Activated naive CD8-positive, alpha-beta T cell treated with anti-CD3 and anti-CD28 coated beads for 36 hours (primary cell): ENCODE results near the gene TMEM80. TPM values are rescaled to one million over a fixed set of nuclear protein-coding genes. Genes with fewer than 3 reads are reported as not detected.

ENCODE experiments used
- DNase-seq: peaks from one replicate; pipeline ENCODE4 v3.0.0; 2021
- H3K27ac Mint-ChIP-seq: one replicate; pipeline ENCODE4 v1.8.0; 2022; ENCODE audit warnings: mild to moderate bottlenecking, moderate library complexity, mixed read lengths
- H3K27me3 Mint-ChIP-seq: one replicate; pipeline ENCODE4 v1.8.0; 2022; ENCODE audit warnings: mild to moderate bottlenecking, mixed read lengths
- H3K36me3 Mint-ChIP-seq: one replicate; pipeline ENCODE4 v1.8.0; 2021; ENCODE audit warnings: mild to moderate bottlenecking, mixed read lengths
- H3K4me1 Mint-ChIP-seq: one replicate; pipeline ENCODE4 v1.8.0; 2021; ENCODE audit warnings: mixed read lengths
- H3K4me3 Mint-ChIP-seq: one replicate; pipeline ENCODE4 v1.8.0; 2022; ENCODE audit warnings: mild to moderate bottlenecking, moderate library complexity, mixed read lengths
- H3K9me3 Mint-ChIP-seq: one replicate; pipeline ENCODE4 v1.8.0; 2022; ENCODE audit warnings: mixed read lengths
- total RNA-seq, 2 experiments: library from RNA; stranded (reverse); gene quantifications; one replicate each; pipeline ENCODE4 v1.2.3, GENCODE V29; 2021

Gene TMEM80
- total RNA-seq, 2 experiments from 2014 or later = 7.6 to 9.2 TPM

DNA sequence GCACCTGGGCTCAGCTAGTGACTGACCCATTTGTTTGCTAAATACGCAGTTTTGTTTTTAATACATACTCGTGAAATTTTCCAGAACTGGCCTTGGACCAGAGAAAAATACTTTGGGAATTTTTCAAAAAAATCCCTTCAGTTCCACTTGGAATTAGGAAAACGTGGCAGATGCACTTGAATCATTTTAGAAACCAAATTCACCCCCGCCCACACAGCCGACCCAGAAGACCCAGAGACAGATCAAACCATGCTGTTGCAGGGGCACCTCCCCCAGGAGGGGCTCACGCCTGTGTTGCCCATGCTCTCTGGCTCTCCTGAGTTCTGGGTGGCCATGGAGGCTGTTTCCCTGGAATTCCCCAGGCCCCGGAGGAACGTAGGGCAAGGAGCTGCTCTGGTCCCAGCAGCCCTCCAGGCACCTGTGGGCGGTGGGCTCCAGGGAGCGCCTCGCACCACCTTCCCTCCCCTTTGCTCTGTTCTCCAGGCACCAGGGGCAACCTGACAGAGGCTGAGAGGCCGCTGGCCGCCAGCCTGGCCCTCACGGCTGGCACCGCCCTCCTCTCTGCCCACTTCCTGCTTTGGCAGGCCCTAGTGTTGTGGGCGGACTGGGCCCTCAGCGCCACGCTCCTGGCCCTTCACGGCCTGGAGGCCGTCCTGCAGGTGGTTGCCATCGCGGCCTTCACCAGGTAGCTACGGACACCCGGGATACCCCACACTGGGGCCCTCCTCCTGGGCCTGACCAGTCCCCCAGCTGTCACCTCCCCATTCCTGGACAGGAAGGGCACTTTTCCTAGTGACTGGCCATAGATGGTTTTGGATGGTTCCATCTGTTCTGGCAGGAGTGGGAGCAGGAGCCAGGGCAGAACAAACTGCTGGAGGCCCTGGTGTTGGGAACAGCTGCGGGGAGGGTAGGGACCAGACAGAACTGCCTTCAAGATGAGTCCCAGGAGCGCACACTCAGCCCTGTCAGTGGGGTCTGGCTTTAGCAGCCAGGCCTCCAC, 7.1 kb downstream of the TMEM80 start:
- no peak overlapping the region for H3K27ac Mint-ChIP-seq
- H3K9me3 Mint-ChIP-seq = no peaks in the 10 kb centered on the region
- peaks cover 17% of the 10 kb centered on the region for H3K4me1 Mint-ChIP-seq
- no peak for DNase-seq
- no peak overlapping the region for H3K4me3 Mint-ChIP-seq
- peaks cover 8% of the 10 kb centered on the region for H3K27me3 Mint-ChIP-seq
- no peaks in the 10 kb centered on the region for H3K36me3 Mint-ChIP-seq

DNA sequence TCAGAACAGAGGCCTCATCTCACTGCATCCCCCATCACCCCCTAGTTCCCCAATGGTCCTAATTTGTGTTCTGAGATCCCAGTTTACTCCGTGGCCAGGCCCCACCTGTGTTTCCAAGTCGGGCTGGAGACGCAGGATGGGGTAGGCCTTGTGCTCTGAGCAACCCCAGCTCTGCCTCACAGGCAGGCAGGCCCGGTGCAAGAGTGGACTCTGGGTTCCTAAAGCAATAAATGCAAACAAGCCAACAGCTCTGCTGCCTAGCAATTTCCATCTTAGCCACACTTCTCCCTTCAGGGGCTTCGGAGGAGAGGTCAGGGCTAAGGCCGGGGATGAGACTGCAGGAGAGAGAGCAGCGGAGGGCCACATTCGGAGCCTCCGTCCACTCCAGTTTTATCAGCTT, 7.9 kb downstream of the TMEM80 start:
- Mint-ChIP-seq H3K27me3 (peaks cover 14% of the 10 kb centered on the region), H3K36me3 (no peaks in the 10 kb centered on the region), H3K4me1 (peaks cover 9% of the 10 kb centered on the region), H3K27ac (no peak overlapping the region), H3K9me3 (no peaks in the 10 kb centered on the region), H3K4me3 (no peak overlapping the region)
- DNase-seq = no peak

DNA sequence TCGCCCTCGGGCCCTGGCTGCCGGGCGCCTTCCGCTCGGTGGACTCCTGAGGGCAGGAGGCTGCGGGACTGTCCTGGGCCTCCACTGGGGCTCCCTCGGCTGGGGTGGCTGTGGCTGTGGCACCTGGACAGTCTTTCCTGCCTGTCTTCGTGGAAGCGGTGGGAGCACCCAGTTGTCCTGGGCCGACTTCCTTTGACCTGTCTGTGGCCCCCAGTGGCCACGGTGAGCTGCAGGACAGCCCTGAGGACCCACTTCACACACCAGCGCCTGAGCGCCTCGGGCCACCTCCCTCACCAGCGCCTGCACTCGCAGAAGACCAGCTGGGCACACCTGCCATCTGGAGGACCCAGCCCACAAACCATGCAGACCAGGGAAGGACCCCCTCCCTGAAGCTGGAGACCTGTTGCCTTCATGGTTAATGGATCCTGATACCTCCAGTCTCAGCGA, 8.6 kb downstream of the TMEM80 start:
- no peak overlapping the region for H3K4me3 Mint-ChIP-seq
- DNase-seq = no peak
- no peaks in the 10 kb centered on the region for H3K9me3 Mint-ChIP-seq
- peaks cover 5% of the 10 kb centered on the region for H3K4me1 Mint-ChIP-seq
- no peaks in the 10 kb centered on the region for H3K36me3 Mint-ChIP-seq
- no peak overlapping the region for H3K27ac Mint-ChIP-seq
- peaks cover 14% of the 10 kb centered on the region for H3K27me3 Mint-ChIP-seq

DNA sequence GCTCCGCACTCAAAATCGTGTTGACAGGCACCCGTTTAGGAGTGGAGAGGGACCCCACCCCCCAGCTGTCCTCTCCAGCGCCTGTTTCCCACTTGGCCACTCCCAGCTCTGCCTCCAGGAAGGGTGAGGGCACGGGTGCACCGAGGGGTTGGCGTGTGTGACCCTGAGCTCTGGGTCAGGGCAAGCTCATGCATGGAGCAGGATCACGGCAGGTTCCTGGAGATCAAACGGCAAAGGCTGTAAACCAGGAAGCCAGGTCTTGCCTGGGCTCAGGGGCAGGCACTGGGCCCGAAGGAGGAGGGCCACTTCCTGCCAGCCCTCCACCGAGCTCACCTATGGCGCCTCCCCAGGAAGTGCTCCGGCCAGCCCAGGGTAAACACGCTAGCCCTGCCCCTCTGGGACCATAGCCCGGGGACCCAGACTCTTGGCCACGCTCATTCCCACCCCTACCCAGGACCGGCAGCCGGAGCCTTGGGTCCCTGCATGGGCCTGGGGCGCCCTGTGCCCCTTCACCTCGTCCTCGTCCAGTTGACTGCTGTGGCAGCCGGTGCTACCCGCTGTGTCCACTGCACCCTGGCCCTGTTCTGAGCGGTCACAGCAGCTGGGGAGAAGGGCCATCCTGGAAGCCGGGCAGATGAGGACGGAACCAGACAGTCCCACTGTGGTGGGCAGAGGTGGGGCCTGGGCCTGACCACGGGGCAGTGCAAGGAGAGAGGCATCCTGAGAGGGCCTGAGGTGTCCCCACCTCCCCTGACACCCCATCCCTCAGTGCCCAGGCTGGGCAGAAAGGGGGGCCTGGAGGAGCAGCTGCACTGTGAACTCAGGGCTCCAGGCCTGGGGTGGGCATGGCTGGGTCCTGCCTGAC, 9.4 kb downstream of the TMEM80 start:
- peaks cover 20% of the 10 kb centered on the region for H3K27me3 Mint-ChIP-seq
- no peak overlapping the region for H3K4me3 Mint-ChIP-seq
- H3K4me1 Mint-ChIP-seq = peaks cover 5% of the 10 kb centered on the region

DNA sequence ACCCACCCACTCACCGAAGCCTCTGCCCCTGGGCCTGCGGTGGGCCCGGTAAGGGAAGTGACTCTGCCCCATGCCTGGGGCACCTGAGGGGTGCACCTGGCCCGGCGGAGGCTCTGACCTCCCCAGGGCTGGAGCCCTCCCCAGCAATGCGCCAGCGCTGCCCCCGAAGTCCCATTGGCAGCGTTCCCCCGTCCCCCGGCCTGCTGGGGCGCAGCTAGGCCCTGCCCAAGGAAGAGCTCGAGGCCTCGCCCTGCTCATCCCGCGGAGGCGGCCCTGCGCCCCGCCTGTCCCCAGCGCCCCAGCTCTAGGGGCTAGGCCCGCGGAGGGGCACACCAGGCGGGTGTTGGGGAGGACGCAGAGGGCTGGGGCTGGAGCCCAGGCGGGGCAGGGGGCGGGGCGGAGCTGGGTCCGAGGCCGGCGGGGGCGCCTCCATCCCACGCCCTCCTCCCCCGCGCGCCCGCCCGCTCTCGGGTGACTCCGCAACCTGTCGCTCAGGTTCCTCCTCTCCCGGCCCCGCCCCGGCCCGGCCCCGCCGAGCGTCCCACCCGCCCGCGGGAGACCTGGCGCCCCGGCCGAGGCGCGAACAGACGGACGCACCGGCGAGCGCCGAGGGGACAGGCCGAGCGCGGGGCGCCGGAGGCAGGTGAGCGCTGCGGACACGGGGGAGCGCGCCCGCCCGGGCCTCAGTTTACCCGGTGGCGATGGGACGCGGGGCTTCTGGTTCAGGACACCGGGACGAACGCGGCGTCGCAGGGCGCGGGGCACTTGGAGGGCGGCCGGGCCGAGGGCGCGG, 10.2 kb downstream of the TMEM80 start, which contains the start of gene EPS8L2:
Gene EPS8L2 (plus strand): TSS at position 586 of the 793 bp plus-strand sequence. CDS start 3,177 bp downstream, outside the sequence.
- H3K4me3 Mint-ChIP-seq = no peak within 1 kb of the TSS
- peaks cover 5% of the 10 kb centered on the region for H3K4me1 Mint-ChIP-seq
- DNase-seq = no peak
- no peaks in the 10 kb centered on the region for H3K36me3 Mint-ChIP-seq
- H3K27ac Mint-ChIP-seq = no peak within 1 kb of the TSS
- no peaks in the 10 kb centered on the region for H3K9me3 Mint-ChIP-seq
- H3K27me3 Mint-ChIP-seq = peaks cover 27% of the 10 kb centered on the region

More for the DNA sequence above, 9.4 kb downstream of the TMEM80 start:
- Mint-ChIP-seq H3K9me3 (no peaks in the 10 kb centered on the region), H3K27ac (no peak overlapping the region), H3K36me3 (no peaks in the 10 kb centered on the region)
- no peak for DNase-seq

DNA sequence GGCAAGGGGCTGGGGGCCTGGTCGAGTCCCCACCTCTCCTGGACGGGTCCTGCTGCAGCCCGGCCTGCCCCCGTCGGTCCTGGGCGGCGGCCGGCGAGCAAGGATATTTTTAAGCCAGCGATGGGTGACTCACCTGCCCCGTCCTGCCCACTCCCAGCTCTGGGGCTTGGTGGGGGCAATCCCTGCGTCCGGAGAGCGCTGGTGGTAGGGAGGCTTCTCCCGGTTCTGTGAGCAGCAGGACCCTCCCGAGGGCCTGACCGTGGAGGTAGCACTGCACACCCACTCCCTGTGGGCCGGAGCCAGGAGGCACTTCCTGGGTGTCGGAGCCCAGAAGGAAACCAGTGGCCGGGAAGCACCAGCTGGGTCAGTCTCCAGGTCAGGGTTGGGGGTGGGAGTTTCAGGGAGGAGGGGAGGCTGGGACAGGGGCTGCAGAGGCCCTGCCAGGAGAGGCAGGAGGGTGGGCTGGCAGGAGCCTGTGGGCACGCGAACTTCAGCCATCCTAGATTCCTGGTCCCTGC, 10.9 kb downstream of the TMEM80 start:
- Mint-ChIP-seq H3K4me3 (no peak overlapping the region), H3K9me3 (no peaks in the 10 kb centered on the region), H3K27ac (no peak overlapping the region), H3K27me3 (peaks cover 32% of the 10 kb centered on the region), H3K4me1 (peaks cover 9% of the 10 kb centered on the region), H3K36me3 (no peaks in the 10 kb centered on the region)
- no peak for DNase-seq

DNA sequence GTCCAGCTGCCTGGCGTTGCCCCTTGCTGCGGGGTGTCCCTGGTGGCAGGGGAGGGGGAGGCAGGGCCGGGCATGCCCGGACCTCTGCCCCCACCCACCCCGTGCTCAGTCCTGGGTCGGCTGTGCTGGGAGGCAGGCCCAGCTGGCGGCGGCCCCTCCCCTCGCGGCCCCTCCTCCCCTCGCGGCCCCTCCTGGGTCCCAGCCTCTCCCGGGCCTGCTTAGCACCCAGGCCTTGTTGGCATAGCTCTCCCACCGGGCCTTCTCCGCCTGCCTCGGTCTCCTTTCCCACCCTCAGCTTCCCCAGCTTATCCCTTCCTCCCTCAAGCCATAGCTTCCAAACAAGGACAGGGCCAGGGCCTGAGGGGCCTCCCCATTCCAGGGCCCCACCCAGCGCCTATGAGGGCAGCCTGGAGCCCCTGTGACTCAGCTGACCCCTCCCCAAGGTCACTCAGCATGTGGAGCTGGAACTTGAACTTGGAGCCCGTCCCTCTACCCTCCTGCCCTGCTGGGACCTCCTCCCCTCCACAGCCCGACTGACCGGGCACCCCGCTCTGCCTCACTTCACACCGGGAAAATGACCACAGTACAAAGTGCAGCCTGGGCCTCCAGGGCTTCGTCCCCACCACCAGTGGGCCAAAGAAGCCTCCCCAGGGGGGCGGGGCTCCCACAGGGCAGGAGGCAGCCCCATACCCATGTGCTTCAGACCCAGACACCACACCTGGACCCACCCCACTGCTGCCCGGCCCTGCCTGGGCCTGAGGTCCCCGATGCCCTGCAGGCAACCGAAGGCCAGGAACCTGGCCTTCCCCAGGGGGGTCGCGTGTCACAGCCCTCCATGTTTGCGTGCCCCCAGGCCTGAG, 11.6 kb downstream of the TMEM80 start:
- Mint-ChIP-seq H3K27ac (no peak overlapping the region), H3K27me3 (peaks cover 32% of the 10 kb centered on the region), H3K4me3 (no peak overlapping the region), H3K4me1 (peaks cover 9% of the 10 kb centered on the region), H3K9me3 (no peaks in the 10 kb centered on the region), H3K36me3 (no peaks in the 10 kb centered on the region)
- DNase-seq = no peak

DNA sequence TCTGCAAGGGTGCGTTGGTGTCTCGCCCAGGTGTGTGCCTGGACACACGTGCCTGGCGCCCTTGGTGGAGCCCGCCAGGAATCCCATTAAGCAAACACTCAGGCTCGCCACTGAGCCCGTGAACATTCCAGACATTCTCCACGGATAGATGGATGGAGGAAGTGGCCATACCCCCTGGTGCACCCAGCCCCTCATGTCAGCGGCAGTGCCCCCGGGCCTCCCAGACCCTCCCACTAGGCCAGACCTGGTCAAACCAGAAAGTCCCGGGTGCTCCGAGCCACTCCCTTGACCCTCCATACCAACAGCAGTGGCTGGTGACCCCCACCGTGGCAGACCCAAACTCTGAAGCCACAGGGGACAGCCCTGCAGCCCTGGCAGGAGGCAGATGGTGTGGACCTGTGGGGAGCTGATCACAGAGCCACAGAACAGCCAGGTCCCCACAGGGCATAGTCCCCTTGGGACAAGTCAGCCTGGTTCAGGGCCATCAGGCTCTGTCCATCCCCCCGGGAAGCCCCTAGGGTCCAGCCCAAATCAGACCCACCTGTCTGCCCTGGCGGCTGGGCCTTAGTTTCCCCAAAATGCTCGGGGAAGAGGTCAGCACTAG, 12.3 kb downstream of the TMEM80 start:
- H3K27ac Mint-ChIP-seq = no peak overlapping the region
- H3K9me3 Mint-ChIP-seq = no peaks in the 10 kb centered on the region
- DNase-seq = no peak
- peaks cover 32% of the 10 kb centered on the region for H3K27me3 Mint-ChIP-seq
- no peak overlapping the region for H3K4me3 Mint-ChIP-seq
- H3K4me1 Mint-ChIP-seq = peaks cover 7% of the 10 kb centered on the region
- no peaks in the 10 kb centered on the region for H3K36me3 Mint-ChIP-seq

DNA sequence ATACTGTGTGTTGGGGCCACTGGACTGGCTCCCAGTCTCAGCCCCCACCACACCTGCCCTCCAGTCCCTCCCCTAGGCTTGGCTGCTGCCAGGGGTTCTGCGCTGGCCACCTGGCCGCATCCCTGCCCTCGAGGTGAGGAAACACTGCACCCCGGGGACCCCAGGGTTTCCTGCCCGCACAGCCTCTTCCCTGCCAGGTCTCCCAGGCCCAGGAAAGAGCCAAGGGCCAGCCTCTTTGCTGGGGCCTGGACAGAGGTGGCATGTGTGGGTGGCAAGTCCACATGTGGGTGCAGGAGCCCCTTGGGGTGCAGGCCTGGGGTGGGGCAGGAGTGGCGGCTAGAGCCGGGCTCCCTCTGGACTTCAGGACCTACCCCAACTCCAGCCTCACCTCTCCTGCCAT, 12.9 kb downstream of the TMEM80 start:
- no peak for DNase-seq
- H3K9me3 Mint-ChIP-seq = no peaks in the 10 kb centered on the region

DNA sequence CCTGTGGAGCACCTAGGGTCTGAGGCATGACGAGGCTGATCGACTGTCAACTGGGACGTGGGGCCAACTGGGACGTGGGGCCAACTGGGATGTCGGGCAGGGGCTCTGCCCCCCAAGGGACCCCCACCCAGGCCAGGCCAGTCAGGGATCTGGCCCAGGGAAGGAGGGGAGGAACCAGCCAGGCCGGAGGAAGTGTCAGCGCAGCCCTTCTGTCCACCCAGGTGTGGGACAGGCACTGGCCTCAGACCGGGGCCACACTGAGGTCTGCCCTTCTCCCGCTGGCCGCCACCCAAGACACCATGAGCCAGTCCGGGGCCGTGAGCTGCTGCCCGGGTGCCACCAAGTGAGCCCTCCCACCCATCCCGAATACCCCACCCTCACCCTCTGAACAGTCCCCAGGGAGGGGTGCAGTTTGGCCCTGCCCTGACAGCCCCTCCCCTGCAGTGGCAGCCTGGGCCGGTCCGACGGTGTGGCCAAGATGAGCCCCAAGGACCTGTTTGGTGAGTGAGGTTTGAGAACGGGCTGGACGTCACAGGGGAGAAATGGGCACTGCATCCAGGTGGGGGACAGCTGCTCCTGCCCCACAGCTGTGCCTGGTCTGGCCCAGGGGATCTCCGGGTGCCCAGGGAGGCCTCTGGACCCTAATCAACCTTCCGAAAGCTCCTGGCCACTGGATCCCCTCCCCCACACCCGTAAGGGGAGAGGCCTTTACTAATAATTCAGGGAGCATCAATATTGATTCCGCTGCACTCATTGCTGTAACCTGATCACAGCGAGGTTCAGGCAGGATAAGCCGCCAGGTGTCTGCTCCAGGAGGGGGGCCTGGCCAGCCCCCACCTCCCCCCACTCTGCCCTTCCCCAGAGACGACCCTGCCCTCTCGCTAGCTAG, 13.7 kb downstream of the TMEM80 start:
- Mint-ChIP-seq H3K36me3 (no peaks in the 10 kb centered on the region), H3K27me3 (peaks cover 32% of the 10 kb centered on the region), H3K4me3 (no peak overlapping the region), H3K27ac (no peak overlapping the region), H3K9me3 (no peaks in the 10 kb centered on the region), H3K4me1 (peaks cover 7% of the 10 kb centered on the region)
- no peak for DNase-seq

More for the DNA sequence above, 12.9 kb downstream of the TMEM80 start:
- Mint-ChIP-seq H3K4me1 (peaks cover 7% of the 10 kb centered on the region), H3K36me3 (no peaks in the 10 kb centered on the region), H3K4me3 (no peak overlapping the region), H3K27me3 (peaks cover 32% of the 10 kb centered on the region), H3K27ac (no peak overlapping the region)

DNA sequence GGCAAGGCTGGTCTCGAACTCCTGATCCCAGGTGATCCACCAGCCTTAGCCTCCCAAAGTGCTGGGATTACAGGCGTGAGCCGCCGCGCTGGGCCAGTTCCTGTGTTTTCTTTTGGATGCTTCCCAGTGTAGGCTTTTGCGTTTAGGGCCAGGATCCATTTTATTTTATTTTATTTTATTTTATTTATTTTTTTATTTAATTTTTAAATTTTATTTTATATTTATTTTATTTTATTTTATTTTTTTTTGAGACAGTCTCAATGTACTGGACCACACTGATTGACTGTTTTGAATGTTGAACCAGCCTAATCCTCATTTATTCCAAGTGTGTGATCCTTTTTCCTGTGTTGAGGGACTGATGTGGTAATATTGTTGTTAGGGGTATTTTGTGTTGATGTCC, 18.8 kb downstream of the TMEM80 start:
- Mint-ChIP-seq H3K36me3 (no peaks in the 10 kb centered on the region), H3K4me3 (no peak overlapping the region)
- DNase-seq = no peak

DNA sequence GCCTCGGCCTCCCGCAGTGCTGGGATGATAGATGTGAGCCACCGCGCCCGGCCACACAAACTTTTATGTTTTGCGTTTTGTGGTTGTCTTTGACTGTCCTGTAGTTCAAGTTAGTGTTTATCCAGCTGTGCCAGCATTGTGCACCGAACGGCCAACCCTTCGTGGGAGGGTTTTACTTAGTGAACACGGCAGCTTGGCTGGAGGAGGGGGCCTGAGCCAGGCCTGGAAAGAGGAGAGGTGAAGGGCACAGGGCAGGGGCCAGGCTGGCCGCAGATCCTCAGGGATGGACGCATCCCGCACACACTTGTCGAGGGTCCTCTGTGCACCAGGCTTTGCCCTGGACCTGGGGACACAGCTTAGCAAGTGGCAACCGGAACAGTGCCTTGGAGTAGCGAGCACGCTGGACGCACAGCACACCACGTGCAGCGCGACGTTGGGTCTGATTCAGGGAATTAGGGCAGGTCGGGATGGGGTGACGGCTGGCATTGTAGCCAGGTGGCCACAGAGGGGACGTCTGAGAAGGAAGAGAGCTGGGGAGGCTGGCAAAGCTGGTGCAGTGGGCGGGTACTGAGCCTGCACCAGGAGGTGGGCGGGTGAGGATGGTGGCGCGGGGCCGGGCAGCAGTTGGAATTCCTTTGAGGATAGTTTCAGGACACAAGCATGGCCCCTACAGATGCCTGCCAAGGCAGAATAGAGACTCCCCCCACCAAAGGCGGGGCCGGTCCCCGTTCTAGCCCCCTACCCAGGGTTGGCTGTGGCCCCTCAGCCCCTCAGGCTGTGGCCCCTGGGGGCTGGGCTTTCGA, 23.8 kb downstream of the TMEM80 start:
- Mint-ChIP-seq H3K36me3 (no peaks in the 10 kb centered on the region), H3K4me1 (peaks cover 9% of the 10 kb centered on the region), H3K9me3 (peaks cover 1% of the 10 kb centered on the region), H3K27ac (no peak overlapping the region), H3K27me3 (peaks cover 33% of the 10 kb centered on the region), H3K4me3 (no peak overlapping the region)
- no peak for DNase-seq

More for the DNA sequence above, 18.8 kb downstream of the TMEM80 start:
- H3K9me3 Mint-ChIP-seq = peaks cover 1% of the 10 kb centered on the region
- peaks cover 4% of the 10 kb centered on the region for H3K4me1 Mint-ChIP-seq
- H3K27me3 Mint-ChIP-seq = peaks cover 29% of the 10 kb centered on the region
- no peak overlapping the region for H3K27ac Mint-ChIP-seq
